ENCODE measurements around the gene SIRT1. TPM values are rescaled to one million over a fixed set of nuclear protein-coding genes. Genes with fewer than 3 reads are reported as not detected.

SIRT1 gene
- total and polyA plus RNA-seq, 10 of the 15 experiments (the other 5 are each of a cell fraction or from before 2014, with no cell fraction given), result 3.6 to 14.2 (median 10.2) TPM

DNA sequence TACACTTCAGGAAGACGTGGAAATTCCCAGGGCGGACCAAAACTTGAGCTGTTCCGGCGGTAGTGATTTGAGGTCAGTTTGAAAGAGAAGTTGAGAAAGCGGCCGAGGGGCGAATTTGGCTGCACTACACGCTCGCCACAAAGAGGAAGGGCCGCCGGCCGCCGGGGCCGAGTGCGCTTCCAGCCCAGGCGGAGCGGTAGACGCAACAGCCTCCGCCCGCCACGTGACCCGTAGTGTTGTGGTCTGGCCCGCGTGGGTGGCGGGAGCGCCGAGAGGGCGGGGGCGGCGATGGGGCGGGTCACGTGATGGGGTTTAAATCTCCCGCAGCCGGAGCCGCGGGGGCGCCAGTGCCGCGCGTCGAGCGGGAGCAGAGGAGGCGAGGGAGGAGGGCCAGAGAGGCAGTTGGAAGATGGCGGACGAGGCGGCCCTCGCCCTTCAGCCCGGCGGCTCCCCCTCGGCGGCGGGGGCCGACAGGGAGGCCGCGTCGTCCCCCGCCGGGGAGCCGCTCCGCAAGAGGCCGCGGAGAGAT lies at the start of gene SIRT1 (continued):
- TF ChIP-seq PKNOX1 (IDR thresholded peaks at IDR 0.05), result no peak
- peak; percentile 93 for TF ChIP-seq POLR2AphosphoS5 (IDR thresholded peaks at IDR 0.05; ENCODE audit: low read length)
- no peak for TF ChIP-seq HDAC2 (IDR thresholded peaks at IDR 0.05)
- no peak for TF ChIP-seq ZBTB33 (IDR thresholded peaks at IDR 0.05)
- TF ChIP-seq SREBF2 (IDR thresholded peaks at IDR 0.05; ENCODE audit: low read length), result no peak
- no peak for TF ChIP-seq MYC (IDR thresholded peaks at IDR 0.05; ENCODE audit: insufficient read depth, insufficient read length, insufficient replicate concordance, low read length, severe bottlenecking)
- no peak for TF ChIP-seq CEBPB (IDR thresholded peaks at IDR 0.05; ENCODE audit: borderline replicate concordance in 1 of 2, low read depth in 2 of 2, low read length in 2 of 2)
- TF ChIP-seq DPF2 (IDR thresholded peaks at IDR 0.05), result 0 out of 2 replicates have a peak, but pooled peaks have one; percentile 85
- peak; percentile 78 for TF ChIP-seq PML (IDR thresholded peaks at IDR 0.05; ENCODE audit: low read length)
- no peak for TF ChIP-seq NFXL1 (IDR thresholded peaks at IDR 0.05; ENCODE audit: borderline replicate concordance)
- TF ChIP-seq KAT2A (conservative IDR thresholded peaks at IDR 0.05; ENCODE audit: control insufficient read depth, low read depth, low read length), result no peak
- TF ChIP-seq MEF2A (IDR thresholded peaks at IDR 0.05; ENCODE audit: insufficient read depth, low read depth, low read length), result peak; percentile 41; the same call in 1 of the 2 replicates
- TF ChIP-seq, protein P1, sequence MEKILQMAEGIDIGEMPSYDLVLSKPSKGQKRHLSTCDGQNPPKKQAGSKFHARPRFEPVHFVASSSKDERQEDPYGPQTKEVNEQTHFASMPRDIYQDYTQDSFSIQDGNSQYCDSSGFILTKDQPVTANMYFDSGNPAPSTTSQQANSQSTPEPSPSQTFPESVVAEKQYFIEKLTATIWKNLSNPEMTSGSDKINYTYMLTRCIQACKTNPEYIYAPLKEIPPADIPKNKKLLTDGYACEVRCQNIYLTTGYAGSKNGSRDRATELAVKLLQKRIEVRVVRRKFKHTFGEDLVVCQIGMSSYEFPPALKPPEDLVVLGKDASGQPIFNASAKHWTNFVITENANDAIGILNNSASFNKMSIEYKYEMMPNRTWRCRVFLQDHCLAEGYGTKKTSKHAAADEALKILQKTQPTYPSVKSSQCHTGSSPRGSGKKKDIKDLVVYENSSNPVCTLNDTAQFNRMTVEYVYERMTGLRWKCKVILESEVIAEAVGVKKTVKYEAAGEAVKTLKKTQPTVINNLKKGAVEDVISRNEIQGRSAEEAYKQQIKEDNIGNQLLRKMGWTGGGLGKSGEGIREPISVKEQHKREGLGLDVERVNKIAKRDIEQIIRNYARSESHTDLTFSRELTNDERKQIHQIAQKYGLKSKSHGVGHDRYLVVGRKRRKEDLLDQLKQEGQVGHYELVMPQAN (conservative IDR thresholded peaks at IDR 0.05), result peak; percentile 85
- TF ChIP-seq CREM (IDR thresholded peaks at IDR 0.05; ENCODE audit: low read depth), result peak; percentile 67
- TF ChIP-seq ASH2L (IDR thresholded peaks at IDR 0.05; ENCODE audit: borderline replicate concordance, low read depth), result no peak
- TF ChIP-seq RBBP5 (conservative IDR thresholded peaks at IDR 0.05), result no peak
- TF ChIP-seq TCF12 (IDR thresholded peaks at IDR 0.05; ENCODE audit: low read depth, low read length), result peak; percentile 75; the same call in 1 of the 2 replicates
- peak; percentile 60; the same call in 1 of the 2 replicates for TF ChIP-seq RELB (IDR thresholded peaks at IDR 0.05; ENCODE audit: low read depth)
- no peak for TF ChIP-seq SP1 (IDR thresholded peaks at IDR 0.05; ENCODE audit: low read depth, low read length)
- peak; percentile 66 to 71; a peak in 3 of 4 replicates for TF ChIP-seq IKZF2 (IDR thresholded peaks at IDR 0.05)
- peak; percentile 69; the same call in 1 of the 2 replicates for TF ChIP-seq ZBTB4 (CRISPR knock-in tag; IDR thresholded peaks at IDR 0.05)
- TF ChIP-seq ZNF217 (IDR thresholded peaks at IDR 0.05), result peak; percentile 74; the same call in 1 of the 2 replicates
